ENCODE data around the gene CD82.

Gene CD82

GRCh38 chr11:44621784-44622183, 56.3 kb downstream of the CD82 start:
- DNase-seq, result no peak

GRCh38 chr11:44622190-44622650, 56.8 kb downstream of the CD82 start:
- DNase-seq, result no peak

GRCh38 chr11:44622721-44623258, 57.3 kb downstream of the CD82 start:
- DNase-seq, result no peak

- no peak for DNase-seq
These were observed 57.9 kb downstream of the CD82 start for GRCh38 chr11:44623341-44623730.

- DNase-seq, result no peak
These were observed 58.4 kb downstream of the CD82 start for GRCh38 chr11:44623731-44624491.

- DNase-seq, result no peak
These were observed 59.3 kb downstream of the CD82 start for GRCh38 chr11:44624761-44625221.

GRCh38 chr11:44625759-44626523, 60.5 kb downstream of the CD82 start:
- no peak for DNase-seq

GRCh38 chr11:44626645-44627044, 61.2 kb downstream of the CD82 start:
- DNase-seq, result no peak

- no peak for DNase-seq
These were observed 61.8 kb downstream of the CD82 start for GRCh38 chr11:44627165-44627789.

- no peak for DNase-seq
These were observed 62.7 kb downstream of the CD82 start for GRCh38 chr11:44627911-44628729.

- no peak for DNase-seq
These were observed 63.6 kb downstream of the CD82 start for GRCh38 chr11:44628730-44629700.

- DNase-seq, result no peak
These were observed 64.4 kb downstream of the CD82 start for GRCh38 chr11:44629732-44630345.

- no peak for DNase-seq
These were observed 65.2 kb downstream of the CD82 start for GRCh38 chr11:44630511-44631210.

GRCh38 chr11:44631831-44632230, 66.4 kb downstream of the CD82 start:
- no peak for DNase-seq

- peak; percentile 34 for DNase-seq
These were observed 67.1 kb downstream of the CD82 start for GRCh38 chr11:44632466-44633123.

- no peak for DNase-seq
These were observed 68.2 kb downstream of the CD82 start for GRCh38 chr11:44633641-44634040.

GRCh38 chr11:44634401-44635281, 69.2 kb downstream of the CD82 start:
- no peak for DNase-seq

GRCh38 chr11:44637487-44637886, 72.0 kb downstream of the CD82 start:
- DNase-seq, result no peak
